Naive thymus-derived CD8-positive, alpha-beta T cell (primary cell): ENCODE data around the gene PPIL4. TPM values are rescaled to one million over a fixed set of nuclear protein-coding genes. Genes with fewer than 3 reads are reported as not detected.

Experiments
- ATAC-seq, 2 donors: fragments of 150-1000 bp; cut with Tn5 transposase in 1 of 2; sonication (Bioruptor Pico), chemical (Tn5 transposase) in 1 of 2; 1 replicate in 1 of 2; 2 replicates in 1 of 2; pipeline ENCODE4 v1.10.0; 2021; ENCODE audit warnings: mild to moderate bottlenecking in 2 of 2, moderate library complexity in 2 of 2
- POLR2A ChIA-PET: fragments of 350-600 bp; sonication (Branson Sonifier 250); formaldehyde crosslinking; loops from one replicate; lab custom pipeline; 2021; ENCODE audit warnings: antibody characterized with exemption; lab: Charles Lee
- DNase-seq, 10 donors: peaks; one replicate each; pipeline versions ENCODE4 v3.0.0 to v3.0.0-alpha.2; 2020 to 2022
- H3K27ac Mint-ChIP-seq, 10 donors: one replicate each; pipeline ENCODE4 v1.8.0; 2020 to 2022; ENCODE audit warnings: mild to moderate bottlenecking in 10 of 10, mixed read lengths in 10 of 10, moderate library complexity in 4 of 10, inconsistent platforms in 1 of 10
- H3K27me3 Mint-ChIP-seq, 5 donors: one replicate each; pipeline ENCODE4 v1.8.0; 2021 to 2022; ENCODE audit warnings: mixed read lengths in 5 of 5
- H3K36me3 Mint-ChIP-seq, 3 donors: one replicate each; pipeline ENCODE4 v1.8.0; 2020 to 2022; ENCODE audit warnings: mixed read lengths in 3 of 3, mild to moderate bottlenecking in 2 of 3, inconsistent platforms in 1 of 3
- H3K4me1 Mint-ChIP-seq, 4 donors: one replicate each; pipeline ENCODE4 v1.8.0; 2021 to 2022; ENCODE audit warnings: mixed read lengths in 4 of 4
- H3K4me3 Mint-ChIP-seq, 10 donors: one replicate each; pipeline ENCODE4 v1.8.0; 2020 to 2022; ENCODE audit warnings: mild to moderate bottlenecking in 10 of 10, mixed read lengths in 10 of 10, moderate library complexity in 6 of 10, inconsistent platforms in 1 of 10
- H3K9me3 Mint-ChIP-seq, 9 donors: one replicate each; pipeline ENCODE4 v1.8.0; 2020 to 2022; ENCODE audit warnings: mixed read lengths in 9 of 9, mild to moderate bottlenecking in 3 of 9, inconsistent platforms in 1 of 9, moderate library complexity in 1 of 9
- polyA plus RNA-seq, 3 donors: library from polyadenylated mRNA; unstranded; fragments of 300-500 nt; fragmentation: Illumina TruSeq; gene quantifications; one replicate each; pipeline ENCODE4 v1.2.3, GENCODE V29; 2021
- total RNA-seq, 8 experiments: library from RNA in 2 of 8; stranded (reverse) in 2 of 8; gene quantifications; one replicate each; pipeline ENCODE4 v1.2.3 and lab custom pipeline; 2021 to 2026

Gene PPIL4
- total and polyA plus RNA-seq, 5 experiments from 2014 or later = 7.1 to 39.5 (median 11.8) TPM

GRCh38 chr6:149563928-149564325 lies 18.1 kb upstream of the PPIL4 start:
- Mint-ChIP-seq H3K4me1 (peaks cover 3 to 21% (median 14%) of the 10 kb centered on the region in 4 donors), H3K36me3 (no peaks in the 10 kb centered on the region), H3K27me3 (peaks cover 0 to 2% (median 0%) of the 10 kb centered on the region in 5 donors), H3K27ac (peak overlapping the region in 2 of 10 donors; percentile 10 to 98), H3K9me3 (no peaks in the 10 kb centered on the region), H3K4me3 (peak overlapping the region in 2 of 10 donors; percentile 20 to 64)
- POLR2A ChIA-PET = interaction anchor here (0.7 to 4.3 kb wide), 2 partner anchors 18 to 299 kb away, joined by 3 to 52 read pairs; partner anchors contain the start of gene PPIL4
- no peak for ATAC-seq
- no peak for DNase-seq

GRCh38 chr6:149563203-149563927 lies 17.5 kb upstream of the PPIL4 start:
- Mint-ChIP-seq H3K4me3 (peak overlapping the region in 1 of 10 donors; percentile 14), H3K27me3 (peaks cover 0 to 2% (median 0%) of the 10 kb centered on the region in 5 donors), H3K9me3 (no peaks in the 10 kb centered on the region), H3K27ac (peak overlapping the region in 1 of 10 donors; percentile 59), H3K4me1 (peaks cover 3 to 21% (median 13%) of the 10 kb centered on the region in 4 donors), H3K36me3 (no peaks in the 10 kb centered on the region)
- DNase-seq (no peak), ATAC-seq (no peak)
- POLR2A ChIA-PET = interaction anchor here (0.6 to 4.3 kb wide), 4 partner anchors 17 to 91 kb away, joined by 4 to 52 read pairs (median 6); partner anchors contain the start of gene PPIL4

GRCh38 chr6:149560736-149561135 lies 14.9 kb upstream of the PPIL4 start:
- Mint-ChIP-seq H3K27ac (no peak overlapping the region), H3K4me3 (no peak overlapping the region), H3K9me3 (no peaks in the 10 kb centered on the region), H3K27me3 (peaks cover 0 to 11% (median 0%) of the 10 kb centered on the region in 5 donors), H3K36me3 (no peaks in the 10 kb centered on the region), H3K4me1 (peaks cover 0 to 6% (median 1%) of the 10 kb centered on the region in 4 donors)
- POLR2A ChIA-PET = no interaction called here
- ATAC-seq = no peak
- peak in 1 of 10 donors; percentile 7 for DNase-seq

GRCh38 chr6:149559389-149559788 lies 13.5 kb upstream of the PPIL4 start:
- peaks cover 0 to 20% (median 0%) of the 10 kb centered on the region in 5 donors for H3K27me3 Mint-ChIP-seq
- no peak overlapping the region for H3K27ac Mint-ChIP-seq
- H3K9me3 Mint-ChIP-seq = no peaks in the 10 kb centered on the region
- POLR2A ChIA-PET = no interaction called here
- ATAC-seq (no peak), DNase-seq (no peak)
- H3K4me3 Mint-ChIP-seq = no peak overlapping the region
- no peaks in the 10 kb centered on the region for H3K36me3 Mint-ChIP-seq
- no peaks in the 10 kb centered on the region for H3K4me1 Mint-ChIP-seq

GRCh38 chr6:149558029-149558428 lies 12.2 kb upstream of the PPIL4 start:
- H3K4me1 Mint-ChIP-seq = no peaks in the 10 kb centered on the region
- H3K27ac Mint-ChIP-seq = no peak overlapping the region
- no peak for DNase-seq
- no peak overlapping the region for H3K4me3 Mint-ChIP-seq
- H3K27me3 Mint-ChIP-seq = peaks cover 0 to 24% (median 0%) of the 10 kb centered on the region in 5 donors
- no peaks in the 10 kb centered on the region for H3K9me3 Mint-ChIP-seq
- ATAC-seq = no peak
- H3K36me3 Mint-ChIP-seq = no peaks in the 10 kb centered on the region
- POLR2A ChIA-PET = no interaction called here

- Mint-ChIP-seq H3K4me3 (no peak overlapping the region), H3K27ac (no peak overlapping the region), H3K36me3 (no peaks in the 10 kb centered on the region), H3K9me3 (no peaks in the 10 kb centered on the region), H3K27me3 (peaks cover 1 to 15% (median 11%) of the 10 kb centered on the region in 5 donors), H3K4me1 (peaks cover 0 to 5% (median 4%) of the 10 kb centered on the region in 4 donors)
- DNase-seq (no peak), ATAC-seq (no peak)
- POLR2A ChIA-PET = no interaction called here
These were observed 6.1 kb upstream of the PPIL4 start for GRCh38 chr6:149551920-149552319.

GRCh38 chr6:149545258-149545753 lies 537 bp downstream of the PPIL4 start:
- peaks cover 0 to 21% (median 3%) of the 10 kb centered on the region in 3 donors for H3K36me3 Mint-ChIP-seq
- peaks cover 0 to 2% (median 0%) of the 10 kb centered on the region in 5 donors for H3K27me3 Mint-ChIP-seq
- peak overlapping the region; percentile 79 to 100 (median 99) for H3K4me3 Mint-ChIP-seq
- peak; percentile 38 to 92 (median 78) for DNase-seq
- POLR2A ChIA-PET = interaction anchor here (0.6 to 4.4 kb wide), 17 partner anchors 8 to 499 kb away, joined by 3 to 52 read pairs (median 3); partner anchors contain the start of genes GINM1, LATS1, PCMT1 and TAB2
- no peaks in the 10 kb centered on the region for H3K9me3 Mint-ChIP-seq
- peaks cover 23 to 45% (median 41%) of the 10 kb centered on the region in 4 donors for H3K4me1 Mint-ChIP-seq
- H3K27ac Mint-ChIP-seq = peak overlapping the region; percentile 97 to 100 (median 100)
- ATAC-seq = peak; percentile 51 to 65

GRCh38 chr6:149544646-149545257 lies 1.1 kb downstream of the PPIL4 start:
- Mint-ChIP-seq H3K9me3 (no peaks in the 10 kb centered on the region), H3K4me3 (peak overlapping the region; percentile 79 to 100 (median 99)), H3K27ac (peak overlapping the region; percentile 97 to 100 (median 100)), H3K4me1 (peaks cover 23 to 45% (median 41%) of the 10 kb centered on the region in 4 donors), H3K36me3 (peaks cover 0 to 26% (median 6%) of the 10 kb centered on the region in 3 donors), H3K27me3 (peaks cover 0 to 2% (median 0%) of the 10 kb centered on the region in 5 donors)
- DNase-seq (peak in 1 of 10 donors; percentile 3), ATAC-seq (peak in 1 of 2 donors; percentile 2)
- POLR2A ChIA-PET = interaction anchor here (0.7 to 4.4 kb wide), 11 partner anchors 7 to 228 kb away, joined by 3 to 52 read pairs (median 4); partner anchors contain the start of genes GINM1, LATS1, PCMT1 and TAB2

- H3K4me1 Mint-ChIP-seq = peaks cover 27 to 43% (median 40%) of the 10 kb centered on the region in 4 donors
- H3K9me3 Mint-ChIP-seq = no peaks in the 10 kb centered on the region
These were observed 4.7 kb downstream of the PPIL4 start for GRCh38 chr6:149541139-149541538.

GRCh38 chr6:149534742-149535141 lies 11.1 kb downstream of the PPIL4 start:
- no peaks in the 10 kb centered on the region for H3K27me3 Mint-ChIP-seq
- peaks cover 10 to 93% (median 21%) of the 10 kb centered on the region in 3 donors for H3K36me3 Mint-ChIP-seq
- peak overlapping the region in 1 of 10 donors; percentile 10 for H3K27ac Mint-ChIP-seq

More at GRCh38 chr6:149541139-149541538, 4.7 kb downstream of the PPIL4 start:
- POLR2A ChIA-PET = no interaction called here
- Mint-ChIP-seq H3K36me3 (peaks cover 7 to 62% (median 18%) of the 10 kb centered on the region in 3 donors), H3K27ac (peak overlapping the region in 2 of 10 donors; percentile 13 to 19), H3K27me3 (peaks cover 0 to 2% (median 0%) of the 10 kb centered on the region in 5 donors), H3K4me3 (no peak overlapping the region)
- no peak for DNase-seq
- ATAC-seq = no peak

GRCh38 chr6:149529650-149530049 lies 16.2 kb downstream of the PPIL4 start:
- Mint-ChIP-seq H3K27ac (peak overlapping the region in 1 of 10 donors; percentile 18), H3K4me3 (no peak overlapping the region), H3K9me3 (no peaks in the 10 kb centered on the region), H3K4me1 (peaks cover 3 to 10% (median 7%) of the 10 kb centered on the region in 4 donors), H3K27me3 (no peaks in the 10 kb centered on the region), H3K36me3 (peaks cover 0 to 85% (median 16%) of the 10 kb centered on the region in 3 donors)
- POLR2A ChIA-PET = no interaction called here
- ATAC-seq = no peak
- DNase-seq = no peak

More at GRCh38 chr6:149534742-149535141, 11.1 kb downstream of the PPIL4 start:
- POLR2A ChIA-PET = no interaction called here
- no peaks in the 10 kb centered on the region for H3K9me3 Mint-ChIP-seq
- no peak overlapping the region for H3K4me3 Mint-ChIP-seq
- DNase-seq (no peak), ATAC-seq (no peak)
- peaks cover 6 to 9% (median 8%) of the 10 kb centered on the region in 4 donors for H3K4me1 Mint-ChIP-seq

GRCh38 chr6:149515494-149515893 lies 30.3 kb downstream of the PPIL4 start:
- POLR2A ChIA-PET = interaction anchor here (0.9 to 5.0 kb wide), 2 partner anchors 21 to 64 kb away, joined by 3 to 40 read pairs; no protein-coding TSS in a partner anchor
- H3K9me3 Mint-ChIP-seq = no peaks in the 10 kb centered on the region
- DNase-seq = no peak
- H3K27ac Mint-ChIP-seq = peak overlapping the region in 7 of 10 donors; percentile 1 to 96 (median 55)
- ATAC-seq = no peak
- peaks cover 19 to 38% (median 23%) of the 10 kb centered on the region in 4 donors for H3K4me1 Mint-ChIP-seq
- H3K27me3 Mint-ChIP-seq = no peaks in the 10 kb centered on the region
- H3K4me3 Mint-ChIP-seq = no peak overlapping the region
- H3K36me3 Mint-ChIP-seq = peaks cover 0 to 73% (median 11%) of the 10 kb centered on the region in 3 donors
